Right lobe of liver (tissue), 4 donors: ENCODE data around the gene KIF9.

Source experiments
- CTCF ChIP-seq, 4 donors: fragments of 200-600 bp in 3 of 4; fragments of 450-650 bp in 1 of 4; IDR thresholded peaks; one replicate each; pipeline versions ENCODE4 v1.5.1 to v1.8.0; 2016 to 2022; ENCODE audit warnings: antibody characterized with exemption in 4 of 4, mild to moderate bottlenecking in 2 of 4
- POLR2A ChIP-seq: fragments of 450-650 bp; IDR thresholded peaks from one replicate; pipeline ENCODE4 v1.6.1; 2017; ENCODE audit warnings: antibody characterized with exemption, mild to moderate bottlenecking
- donor health status: DM: no; HTN: no; CAD: no.
- donor health status: DM: no; HTN: no; CAD: no.
- donor health status: DM: no; HTN: yes; CAD: no.

GRCh38 chr3:47267490-47267824 lies 15.1 kb downstream of the KIF9 start:
- TF ChIP-seq CTCF (IDR thresholded peaks at IDR 0.05) = no peak
- TF ChIP-seq POLR2A = no peak
